Hematopoietic multipotent progenitor cell (in vitro differentiated cells): ENCODE data around the gene MAEA. TPM values are rescaled to one million over a fixed set of nuclear protein-coding genes. Genes with fewer than 3 reads are reported as not detected.

Source experiments
- DNase-seq, 3 donors: peaks; one replicate each; pipeline ENCODE4 v3.0.0-alpha.2; 2011 to 2015; ENCODE audit warnings: low read depth in 2 of 3, low spot score in 2 of 3
- total RNA-seq: library from RNA; depleted of rRNA; stranded (reverse); fragments of >200 nt; gene quantifications from one replicate; pipeline ENCODE4 v1.2.3, GENCODE V29; 2012

Gene MAEA
- total RNA-seq, 1 donor = 94.8 TPM

- no peak for DNase-seq
Observed at GRCh38 chr4:1376391-1376840, 86.7 kb downstream of the MAEA start.

- DNase-seq = no peak
Observed at GRCh38 chr4:1376841-1377605, 87.3 kb downstream of the MAEA start.

- DNase-seq = no peak
Observed at GRCh38 chr4:1377606-1378261, 88.0 kb downstream of the MAEA start.

DNA sequence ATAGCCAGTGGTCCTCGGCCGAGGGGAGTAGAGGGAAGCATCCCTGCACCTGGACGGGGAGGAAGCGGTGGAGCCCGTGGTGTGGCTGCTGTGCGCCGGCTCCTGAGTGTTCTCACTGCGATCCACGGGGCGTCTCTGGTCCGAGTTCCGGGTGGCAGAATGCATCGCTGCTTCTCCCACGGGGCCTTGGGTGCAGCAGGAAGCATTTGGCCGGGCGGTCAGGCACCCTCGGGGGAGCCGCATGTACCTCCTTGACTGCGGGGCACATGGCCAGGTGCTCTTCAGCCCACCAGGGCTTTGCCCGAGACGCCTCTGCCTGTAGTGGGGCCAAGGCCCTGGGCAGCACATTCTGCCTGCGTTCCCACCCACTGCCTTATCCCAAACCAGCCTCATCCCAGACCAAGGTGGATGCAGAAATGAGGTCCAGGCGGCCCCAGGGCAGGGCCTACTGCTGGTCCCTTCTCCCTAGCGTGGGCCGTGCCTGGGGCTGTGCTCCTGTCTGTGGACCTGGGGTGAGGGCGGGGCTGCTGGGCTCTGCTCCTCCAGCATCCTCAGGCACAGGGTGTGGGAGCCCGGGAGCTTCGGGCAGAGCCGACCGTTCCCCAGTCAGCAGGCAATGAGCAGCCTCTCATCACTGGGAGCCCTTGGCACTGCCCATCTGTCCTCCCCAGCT lies 89.0 kb downstream of the MAEA start:
- DNase-seq = no peak

DNA sequence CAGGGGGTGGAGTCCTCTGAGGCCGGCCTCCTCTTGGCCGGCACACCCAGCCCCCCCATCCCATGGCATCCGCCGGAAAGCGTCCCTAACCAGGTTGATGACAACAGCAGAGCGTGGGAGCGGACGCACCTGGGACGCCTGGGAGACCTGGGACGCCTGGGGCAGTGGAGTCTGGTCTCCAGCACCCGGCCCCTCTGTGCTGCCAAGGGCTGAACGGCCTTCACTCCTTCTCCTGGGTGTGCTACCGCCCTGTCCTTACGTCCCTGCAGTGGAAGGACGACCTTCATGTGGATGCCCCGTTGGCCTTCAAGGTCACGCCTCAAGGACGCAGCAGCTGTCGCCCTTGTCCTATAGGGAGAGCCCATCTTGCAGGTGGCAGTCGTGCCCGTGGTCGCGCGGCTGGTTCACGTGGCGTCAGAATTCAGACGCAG lies 89.7 kb downstream of the MAEA start:
- DNase-seq = no peak

DNA sequence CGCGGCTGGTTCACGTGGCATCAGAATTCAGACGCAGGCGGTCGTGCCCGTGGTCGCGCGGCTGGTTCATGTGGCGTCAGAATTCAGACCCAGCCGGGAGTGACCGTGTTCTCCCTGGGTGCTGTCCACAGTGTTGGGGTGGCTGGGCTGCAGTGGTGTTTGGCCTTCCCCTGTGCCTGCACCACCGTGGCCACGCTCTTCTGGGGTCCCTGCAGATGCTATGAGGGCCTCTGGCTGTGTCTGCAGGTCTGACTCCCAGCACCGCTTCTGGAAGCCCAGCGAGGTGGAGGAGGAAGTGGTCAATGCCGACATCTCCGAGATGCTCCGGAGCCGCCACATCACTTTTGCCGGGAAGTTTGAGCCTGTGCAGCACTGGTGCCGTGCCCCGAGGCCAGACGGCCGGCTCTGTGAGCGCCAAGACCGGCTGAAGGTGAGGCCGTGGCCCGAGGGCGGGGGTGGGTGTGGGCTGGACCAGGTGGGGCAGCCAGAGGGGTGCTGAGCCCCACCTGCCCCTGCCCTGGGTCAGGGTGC lies 90.2 kb downstream of the MAEA start:
- DNase-seq = no peak

DNA sequence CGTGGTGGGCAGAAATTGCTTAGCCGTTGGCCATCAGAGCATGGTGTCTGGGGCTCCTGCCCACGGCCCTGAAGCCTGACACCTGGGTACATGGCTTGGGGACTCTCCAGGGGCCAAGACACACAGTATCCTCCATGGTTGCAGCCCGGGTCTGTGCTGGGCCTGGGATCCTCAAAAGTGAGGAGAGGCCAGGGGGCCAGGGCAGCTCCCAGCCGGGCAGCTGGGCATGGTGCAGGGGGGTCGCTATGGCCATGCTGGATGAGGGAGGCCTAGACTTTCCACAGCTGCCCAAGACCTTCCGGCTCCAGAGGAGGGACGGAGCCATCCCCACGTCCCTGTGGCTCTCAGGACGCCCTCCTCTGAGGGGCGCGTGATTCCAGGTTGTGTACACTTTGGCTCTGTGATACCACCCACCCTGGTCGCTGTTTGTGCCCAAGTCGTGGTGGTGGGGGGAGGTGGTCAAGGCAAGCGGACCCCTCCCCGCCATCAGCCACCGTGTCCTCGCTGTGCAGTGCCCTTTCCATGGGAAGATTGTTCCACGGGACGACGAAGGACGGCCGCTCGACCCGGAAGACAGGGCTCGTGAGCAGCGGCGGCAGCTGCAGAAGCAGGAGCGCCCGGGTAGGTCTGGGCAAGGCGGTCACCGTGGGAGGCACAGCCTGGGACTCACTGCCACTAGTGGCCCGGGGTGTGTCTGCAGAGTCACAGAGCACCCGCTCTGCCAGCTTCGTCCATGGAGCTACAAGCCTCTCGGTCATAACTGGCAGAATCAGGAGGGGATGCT lies 90.9 kb downstream of the MAEA start:
- DNase-seq = no peak

DNA sequence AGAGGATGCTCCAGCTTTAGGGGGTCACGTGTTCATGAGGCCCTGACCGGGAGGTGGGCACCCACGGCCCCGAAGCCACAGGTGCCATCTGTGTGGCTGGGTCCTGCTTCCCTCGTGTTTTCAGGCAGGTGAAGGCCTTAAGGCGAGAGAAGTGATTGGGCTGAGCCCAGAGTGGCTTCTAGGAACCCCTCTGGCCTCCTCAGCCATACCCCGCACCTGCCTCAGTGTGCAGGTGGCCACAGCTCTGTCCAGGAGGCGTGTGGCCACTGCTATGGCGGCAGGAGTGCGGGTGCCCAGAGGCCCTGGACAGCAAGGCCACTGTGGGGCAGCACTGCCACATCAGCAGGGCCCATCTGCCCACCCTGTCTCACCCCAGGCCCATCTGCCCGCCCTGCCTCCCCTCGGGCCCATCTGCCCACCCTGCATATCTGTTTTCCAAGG lies 91.5 kb downstream of the MAEA start:
- no peak for DNase-seq

DNA sequence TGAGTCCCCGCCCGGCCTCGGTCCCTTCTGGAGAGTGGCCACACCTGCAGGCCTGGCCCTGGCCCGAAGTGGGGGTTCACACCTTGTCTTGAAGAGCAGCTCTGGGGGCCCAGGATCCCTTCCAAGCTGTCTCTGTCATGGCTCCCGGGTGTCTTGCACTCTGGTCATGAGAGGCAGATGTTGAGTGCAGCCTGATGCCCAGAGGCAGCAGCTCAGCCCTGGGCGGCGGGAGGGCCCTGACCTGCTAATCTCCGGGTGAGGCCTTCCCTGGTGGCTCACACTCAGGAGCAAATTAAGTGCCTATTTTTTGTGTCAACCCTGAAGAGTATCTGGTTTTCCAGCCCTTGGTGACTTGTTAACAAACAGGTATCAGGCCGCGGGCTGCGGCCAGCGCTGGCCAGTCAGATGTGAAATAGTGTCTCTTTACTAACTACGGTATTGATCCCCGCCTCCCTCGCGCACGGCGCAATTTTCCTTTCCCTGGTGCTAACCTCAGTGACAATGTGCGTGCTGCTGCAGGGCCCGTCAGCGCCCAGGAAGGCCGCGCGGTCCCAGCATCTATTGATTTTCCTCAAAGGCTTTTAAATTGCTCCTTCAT lies 92.4 kb downstream of the MAEA start:
- DNase-seq = no peak

GRCh38 chr4:1382776-1383727 lies 93.4 kb downstream of the MAEA start:
- no peak for DNase-seq

DNA sequence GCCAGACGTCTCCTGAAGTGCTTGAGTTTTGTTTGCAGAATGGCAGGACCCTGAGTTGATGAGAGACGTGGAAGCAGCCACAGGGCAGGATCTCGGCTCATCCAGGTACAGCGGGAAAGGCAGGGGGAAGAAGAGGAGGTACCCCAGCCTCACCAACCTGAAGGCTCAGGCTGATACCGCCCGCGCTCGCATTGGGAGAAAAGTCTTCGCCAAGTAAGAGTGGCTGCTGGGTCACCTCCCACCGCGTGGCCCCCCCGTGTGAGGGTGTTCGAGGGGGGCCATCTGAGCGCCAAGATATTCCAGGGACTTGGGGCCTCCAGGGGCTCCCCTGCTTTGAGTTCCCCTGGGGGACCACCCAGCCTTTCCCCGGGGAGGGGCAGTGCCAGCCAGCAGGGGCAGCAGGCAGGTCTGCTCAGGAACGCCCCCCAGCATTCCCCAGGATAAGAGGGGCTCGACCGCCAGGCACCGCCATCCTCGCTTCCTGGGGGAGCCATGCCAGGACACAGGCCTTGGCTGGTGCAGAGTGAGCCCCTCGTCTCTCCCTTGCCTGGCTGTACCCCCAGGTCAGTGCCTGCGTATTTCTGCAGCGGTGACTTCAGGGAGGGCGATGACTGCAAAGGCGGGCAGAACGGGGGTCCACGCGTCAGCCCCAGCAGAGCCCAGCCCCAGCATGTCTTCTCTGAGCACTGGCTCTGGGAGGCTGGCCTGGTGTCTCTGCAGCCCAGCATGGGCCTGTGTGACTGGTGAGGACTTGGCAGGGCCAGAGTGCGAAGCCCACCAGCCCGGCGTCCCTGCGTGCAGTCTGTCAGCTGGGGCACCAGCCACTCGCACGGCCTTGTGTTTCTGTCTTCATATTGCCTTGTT lies 94.3 kb downstream of the MAEA start:
- no peak for DNase-seq

- no peak for DNase-seq
Observed at GRCh38 chr4:1384675-1385372, 95.1 kb downstream of the MAEA start.

DNA sequence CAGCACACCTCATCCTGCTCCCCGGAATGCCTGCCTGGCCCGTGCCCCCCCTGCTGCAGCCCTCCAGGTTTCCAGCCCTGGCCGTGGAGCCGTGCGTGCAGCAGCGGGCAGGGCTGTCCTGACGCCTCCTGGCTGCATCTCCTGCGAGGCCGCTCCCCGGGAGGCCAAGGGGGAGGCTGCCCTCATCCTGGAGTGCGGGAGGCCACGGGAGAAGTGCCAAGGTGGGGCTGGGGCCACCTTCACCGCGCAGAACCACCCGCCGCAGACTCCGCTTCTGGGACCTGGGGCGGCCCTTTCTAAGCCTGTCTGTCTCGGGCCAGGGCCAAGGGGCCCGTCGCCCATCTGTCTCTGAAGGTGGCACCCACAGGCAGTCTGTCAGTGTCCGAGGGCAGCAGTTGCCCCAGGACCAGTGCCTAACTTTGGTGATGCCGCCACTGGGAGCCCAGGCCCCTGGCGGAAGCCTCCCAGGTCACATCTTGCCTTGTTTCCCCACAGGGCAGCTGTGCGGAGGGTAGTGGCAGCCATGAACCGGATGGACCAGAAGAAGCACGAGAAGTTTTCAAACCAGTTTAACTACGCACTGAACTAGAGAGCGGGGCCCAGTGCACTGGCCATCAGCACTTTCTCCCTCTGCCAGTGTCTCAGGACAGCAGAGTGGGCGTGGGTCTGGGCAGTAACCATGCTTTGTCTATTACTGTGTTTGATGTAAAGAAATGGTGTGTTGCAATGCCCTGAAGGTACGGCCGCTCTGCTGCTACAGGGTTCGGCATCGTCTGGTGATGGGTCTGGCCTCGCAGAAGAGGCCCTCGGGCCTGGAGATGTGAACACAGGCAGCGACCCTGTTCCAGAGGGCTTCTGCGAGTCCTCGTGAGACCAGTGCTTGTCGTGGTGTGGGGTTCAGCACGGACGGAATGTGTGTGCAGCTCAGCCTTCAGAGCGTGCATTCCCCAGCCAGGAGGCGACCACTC lies 96.0 kb downstream of the MAEA start:
- DNase-seq = no peak
